Naive thymus-derived CD8-positive, alpha-beta T cell (primary cell): ENCODE data around the gene IDH1. TPM values are rescaled to one million over a fixed set of nuclear protein-coding genes. Genes with fewer than 3 reads are reported as not detected.

Experiments used
- ATAC-seq, 2 donors: fragments of 150-1000 bp; cut with Tn5 transposase in 1 of 2; sonication (Bioruptor Pico), chemical (Tn5 transposase) in 1 of 2; 1 replicate in 1 of 2; 2 replicates in 1 of 2; pipeline ENCODE4 v1.10.0; 2021; ENCODE audit warnings: mild to moderate bottlenecking in 2 of 2, moderate library complexity in 2 of 2
- POLR2A ChIA-PET: fragments of 350-600 bp; sonication (Branson Sonifier 250); formaldehyde crosslinking; loops from one replicate; lab custom pipeline; 2021; ENCODE audit warnings: antibody characterized with exemption; lab: Charles Lee
- DNase-seq, 10 donors: peaks; one replicate each; pipeline versions ENCODE4 v3.0.0 to v3.0.0-alpha.2; 2020 to 2022
- H3K27ac Mint-ChIP-seq, 10 donors: one replicate each; pipeline ENCODE4 v1.8.0; 2020 to 2022; ENCODE audit warnings: mild to moderate bottlenecking in 10 of 10, mixed read lengths in 10 of 10, moderate library complexity in 4 of 10, inconsistent platforms in 1 of 10
- H3K27me3 Mint-ChIP-seq, 5 donors: one replicate each; pipeline ENCODE4 v1.8.0; 2021 to 2022; ENCODE audit warnings: mixed read lengths in 5 of 5
- H3K36me3 Mint-ChIP-seq, 3 donors: one replicate each; pipeline ENCODE4 v1.8.0; 2020 to 2022; ENCODE audit warnings: mixed read lengths in 3 of 3, mild to moderate bottlenecking in 2 of 3, inconsistent platforms in 1 of 3
- H3K4me1 Mint-ChIP-seq, 4 donors: one replicate each; pipeline ENCODE4 v1.8.0; 2021 to 2022; ENCODE audit warnings: mixed read lengths in 4 of 4
- H3K4me3 Mint-ChIP-seq, 10 donors: one replicate each; pipeline ENCODE4 v1.8.0; 2020 to 2022; ENCODE audit warnings: mild to moderate bottlenecking in 10 of 10, mixed read lengths in 10 of 10, moderate library complexity in 6 of 10, inconsistent platforms in 1 of 10
- H3K9me3 Mint-ChIP-seq, 9 donors: one replicate each; pipeline ENCODE4 v1.8.0; 2020 to 2022; ENCODE audit warnings: mixed read lengths in 9 of 9, mild to moderate bottlenecking in 3 of 9, inconsistent platforms in 1 of 9, moderate library complexity in 1 of 9
- polyA plus RNA-seq, 3 donors: library from polyadenylated mRNA; unstranded; fragments of 300-500 nt; fragmentation: Illumina TruSeq; gene quantifications; one replicate each; pipeline ENCODE4 v1.2.3, GENCODE V29; 2021
- total RNA-seq, 8 experiments: library from RNA in 2 of 8; stranded (reverse) in 2 of 8; gene quantifications; one replicate each; pipeline ENCODE4 v1.2.3 and lab custom pipeline; 2021 to 2026

The IDH1 gene
- total RNA-seq (10 to 100 TPM; 20.0 to 20.8 TPM), polyA plus RNA-seq (1 to 10 TPM; 2.6 to 5.5 (median 3.8) TPM), total RNA-seq (lab: John Stamatoyannopoulos, UW) (7.4 to 31.5 (median 15.6) reads per million in 6 experiments)

- H3K27ac Mint-ChIP-seq: peak within 1 kb of the TSS; percentile 80 to 94 (median 89)
- POLR2A ChIA-PET: interaction anchor here (0.5 to 6.2 kb wide), 4 partner anchors 13 to 1112 kb away, joined by 3 to 98 read pairs (median 4); partner anchors contain the start of genes CREB1 and PIKFYVE
- H3K4me3 Mint-ChIP-seq: peak within 1 kb of the TSS; percentile 95 to 100 (median 99)
- H3K9me3 Mint-ChIP-seq: no peaks in the 10 kb centered on the region
- peaks cover 0 to 2% (median 0%) of the 10 kb centered on the region in 5 donors for H3K27me3 Mint-ChIP-seq
- H3K36me3 Mint-ChIP-seq: peaks cover 0 to 24% (median 6%) of the 10 kb centered on the region in 3 donors
- ATAC-seq (peak; percentile 69 to 74), DNase-seq (peak; percentile 79 to 98 (median 92))
- peaks cover 13 to 50% (median 29%) of the 10 kb centered on the region in 4 donors for H3K4me1 Mint-ChIP-seq
Measured at GRCh38 chr2:208254871-208255556, at the start of gene IDH1. IDH1 (minus strand) TSS chr2:208255071; CDS start chr2:208251551, 3,520 bp downstream.

GRCh38 chr2:208304157-208304556 lies 49.3 kb upstream of the IDH1 start:
- H3K27me3 Mint-ChIP-seq: no peaks in the 10 kb centered on the region
- no peak overlapping the region for H3K4me3 Mint-ChIP-seq
- H3K27ac Mint-ChIP-seq: no peak overlapping the region
- H3K4me1 Mint-ChIP-seq: peaks cover 0 to 8% (median 2%) of the 10 kb centered on the region in 4 donors
- H3K9me3 Mint-ChIP-seq: no peaks in the 10 kb centered on the region
- ATAC-seq (no peak), DNase-seq (no peak)
- POLR2A ChIA-PET: no interaction called here
- H3K36me3 Mint-ChIP-seq: peaks cover 19 to 88% (median 36%) of the 10 kb centered on the region in 3 donors

- DNase-seq (no peak), ATAC-seq (no peak)
- no peaks in the 10 kb centered on the region for H3K27me3 Mint-ChIP-seq
- no peak overlapping the region for H3K4me3 Mint-ChIP-seq
- peaks cover 15 to 82% (median 41%) of the 10 kb centered on the region in 3 donors for H3K36me3 Mint-ChIP-seq
- POLR2A ChIA-PET: no interaction called here
- H3K27ac Mint-ChIP-seq: peak overlapping the region in 1 of 10 donors; percentile 3
- H3K4me1 Mint-ChIP-seq: peaks cover 7 to 14% (median 10%) of the 10 kb centered on the region in 4 donors
- H3K9me3 Mint-ChIP-seq: no peaks in the 10 kb centered on the region
Measured at GRCh38 chr2:208300847-208301618, 46.2 kb upstream of the IDH1 start.

- H3K27me3 Mint-ChIP-seq: no peaks in the 10 kb centered on the region
- no peak for ATAC-seq
- peaks cover 11 to 87% (median 45%) of the 10 kb centered on the region in 3 donors for H3K36me3 Mint-ChIP-seq
- DNase-seq: no peak
- H3K4me3 Mint-ChIP-seq: no peak overlapping the region
- POLR2A ChIA-PET: no interaction called here
- no peak overlapping the region for H3K27ac Mint-ChIP-seq
- H3K9me3 Mint-ChIP-seq: no peaks in the 10 kb centered on the region
- H3K4me1 Mint-ChIP-seq: peaks cover 19 to 36% (median 33%) of the 10 kb centered on the region in 4 donors
Measured at GRCh38 chr2:208297961-208298360, 43.1 kb upstream of the IDH1 start.

- no peak for ATAC-seq
- peaks cover 0 to 5% (median 0%) of the 10 kb centered on the region in 9 donors for H3K9me3 Mint-ChIP-seq
Measured at GRCh38 chr2:208296610-208297009, 41.7 kb upstream of the IDH1 start.

DNA sequence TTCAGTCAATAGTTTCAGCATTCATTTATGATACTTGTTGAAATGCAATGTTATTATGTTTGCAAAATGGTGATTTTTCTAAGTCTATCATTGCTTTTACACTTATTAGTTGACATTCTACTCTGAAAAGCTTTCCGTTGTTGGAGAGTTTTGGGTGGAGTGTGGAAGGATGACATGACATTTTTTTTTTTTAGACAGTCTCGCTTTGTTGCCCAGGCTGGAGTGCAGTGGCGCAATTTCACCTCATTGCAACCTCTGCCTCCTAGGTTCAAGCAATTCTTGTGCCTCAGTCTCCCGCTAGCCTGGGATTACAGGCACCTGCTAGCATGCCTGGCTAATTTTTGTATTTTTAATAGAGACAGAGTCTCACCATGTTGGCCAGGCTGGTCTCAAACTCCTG lies 41.0 kb upstream of the IDH1 start:
- Mint-ChIP-seq H3K4me3 (no peak overlapping the region), H3K27me3 (no peaks in the 10 kb centered on the region), H3K9me3 (peaks cover 0 to 13% (median 0%) of the 10 kb centered on the region in 9 donors), H3K36me3 (peaks cover 23 to 87% (median 58%) of the 10 kb centered on the region in 3 donors), H3K4me1 (peaks cover 24 to 57% (median 52%) of the 10 kb centered on the region in 4 donors), H3K27ac (peak overlapping the region in 3 of 10 donors; percentile 2 to 71 (median 3))
- DNase-seq (no peak), ATAC-seq (no peak)
- POLR2A ChIA-PET: no interaction called here

More at GRCh38 chr2:208296610-208297009, 41.7 kb upstream of the IDH1 start:
- DNase-seq: no peak
- Mint-ChIP-seq H3K4me1 (peaks cover 24 to 49% (median 44%) of the 10 kb centered on the region in 4 donors), H3K4me3 (no peak overlapping the region), H3K36me3 (peaks cover 18 to 87% (median 50%) of the 10 kb centered on the region in 3 donors), H3K27ac (peak overlapping the region in 7 of 10 donors; percentile 2 to 32 (median 12)), H3K27me3 (no peaks in the 10 kb centered on the region)
- POLR2A ChIA-PET: no interaction called here

DNA sequence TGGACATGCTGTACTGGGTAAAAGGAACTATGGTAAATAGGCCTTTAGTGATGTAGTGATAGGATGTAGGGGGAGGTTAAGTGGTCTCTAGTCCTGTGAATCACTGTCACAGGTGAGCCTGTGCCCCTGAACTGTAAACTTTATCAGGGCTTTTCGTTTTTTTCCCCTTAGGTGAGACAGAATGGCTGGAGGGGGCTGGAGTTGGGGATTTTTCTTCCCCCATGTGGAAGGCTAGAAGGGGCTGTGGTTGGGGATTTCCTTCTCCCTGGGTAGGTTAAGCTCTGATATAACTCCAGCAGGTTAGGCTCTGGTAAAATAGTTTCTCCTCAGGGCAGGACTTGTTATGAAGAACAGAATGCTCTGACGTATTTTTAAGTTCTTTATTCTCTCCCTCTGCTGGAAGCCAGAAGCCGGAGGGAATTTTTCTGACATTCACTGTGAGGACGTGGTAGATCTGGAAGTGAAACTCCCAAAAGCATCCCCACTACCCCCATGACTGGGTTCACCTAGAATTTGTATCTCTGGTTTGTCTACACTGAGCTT lies 39.7 kb upstream of the IDH1 start:
- Mint-ChIP-seq H3K4me3 (peak overlapping the region in 2 of 10 donors; percentile 9 to 15), H3K4me1 (peaks cover 22 to 58% (median 55%) of the 10 kb centered on the region in 4 donors), H3K27ac (peak overlapping the region in 9 of 10 donors; percentile 3 to 78 (median 53)), H3K9me3 (peaks cover 0 to 23% (median 6%) of the 10 kb centered on the region in 9 donors), H3K36me3 (peaks cover 33 to 86% (median 63%) of the 10 kb centered on the region in 3 donors), H3K27me3 (no peaks in the 10 kb centered on the region)
- POLR2A ChIA-PET: no interaction called here
- no peak for DNase-seq
- peak in 1 of 2 donors; percentile 11 for ATAC-seq

DNA sequence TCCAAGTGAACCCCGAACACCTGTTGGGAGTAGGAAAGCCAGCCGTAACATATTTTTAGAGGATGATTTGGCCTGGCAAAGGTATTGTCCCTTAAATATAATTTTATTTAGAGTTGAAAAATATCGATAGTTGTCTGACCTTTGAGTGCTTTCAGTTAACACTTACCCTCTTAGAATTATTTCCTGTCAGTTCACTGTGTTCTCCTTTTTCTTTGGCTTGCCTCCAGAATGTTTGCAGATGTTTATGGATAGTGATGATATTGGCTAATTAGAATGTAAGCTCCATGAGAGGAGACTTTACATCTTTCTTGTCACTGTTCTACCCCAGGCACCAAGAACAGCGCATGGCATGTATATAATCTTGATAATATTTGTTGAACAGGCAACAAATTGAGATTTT lies 31.0 kb upstream of the IDH1 start:
- Mint-ChIP-seq H3K9me3 (peaks cover 0 to 12% (median 6%) of the 10 kb centered on the region in 9 donors), H3K27ac (peak overlapping the region in 2 of 10 donors; percentile 11 to 53), H3K36me3 (peaks cover 21 to 92% (median 44%) of the 10 kb centered on the region in 3 donors), H3K4me1 (peaks cover 4 to 15% (median 12%) of the 10 kb centered on the region in 4 donors), H3K4me3 (no peak overlapping the region), H3K27me3 (no peaks in the 10 kb centered on the region)
- ATAC-seq: no peak
- POLR2A ChIA-PET: interaction anchor here (1.1 kb wide), 1 partner anchor 48 kb away, joined by 3 read pairs; no protein-coding TSS in a partner anchor
- DNase-seq: no peak

DNA sequence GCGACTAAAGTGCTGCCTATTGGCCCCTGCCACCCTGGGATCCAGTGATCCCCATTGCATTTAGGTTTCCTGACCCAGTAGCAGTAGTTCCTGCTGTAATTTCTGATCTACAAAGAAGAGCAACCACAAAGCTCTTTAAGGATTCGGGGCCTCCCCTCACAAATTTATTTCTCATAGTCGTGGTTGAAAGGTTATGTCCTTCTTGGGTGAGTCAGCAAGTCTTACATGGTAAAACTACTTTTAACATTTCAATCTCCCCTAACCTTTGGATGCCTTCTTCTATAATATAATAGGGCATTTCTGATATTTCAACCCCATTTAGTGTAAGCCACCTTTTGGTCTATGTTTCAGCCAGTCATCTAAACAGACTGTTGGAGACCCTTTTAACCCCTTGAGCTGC lies 26.1 kb upstream of the IDH1 start:
- Mint-ChIP-seq H3K27ac (peak overlapping the region in 7 of 10 donors; percentile 4 to 80 (median 36)), H3K36me3 (peaks cover 32 to 94% (median 48%) of the 10 kb centered on the region in 3 donors), H3K9me3 (peaks cover 0 to 8% (median 0%) of the 10 kb centered on the region in 9 donors), H3K4me1 (peaks cover 16 to 34% (median 31%) of the 10 kb centered on the region in 4 donors), H3K27me3 (no peaks in the 10 kb centered on the region), H3K4me3 (no peak overlapping the region)
- DNase-seq (no peak), ATAC-seq (no peak)
- POLR2A ChIA-PET: interaction anchor here (1.0 to 1.2 kb wide), 2 partner anchors 15 to 26 kb away, joined by 3 read pairs; partner anchors contain the start of genes IDH1 and PIKFYVE

DNA sequence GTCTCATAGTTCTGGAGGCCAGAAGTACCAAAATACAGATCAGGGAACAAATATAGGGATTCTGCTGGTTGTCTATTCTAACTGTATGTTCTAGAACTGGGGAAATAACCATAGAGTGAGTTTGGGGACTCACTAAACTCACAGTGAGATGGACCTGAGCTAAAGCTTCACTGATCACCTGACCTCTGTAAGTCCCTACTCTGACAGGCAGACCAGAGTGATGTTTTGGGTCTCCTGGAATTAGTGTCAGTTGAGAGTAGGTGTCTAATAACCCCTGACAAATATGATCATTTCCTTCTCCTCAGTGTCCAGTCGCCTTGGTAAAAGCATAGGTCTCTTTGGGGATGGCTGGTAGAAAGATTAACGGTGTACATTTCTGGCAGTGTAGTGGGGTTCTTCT lies 25.4 kb upstream of the IDH1 start:
- Mint-ChIP-seq H3K36me3 (peaks cover 32 to 94% (median 50%) of the 10 kb centered on the region in 3 donors), H3K4me3 (no peak overlapping the region), H3K9me3 (peaks cover 0 to 8% (median 0%) of the 10 kb centered on the region in 9 donors), H3K4me1 (peaks cover 18 to 41% (median 29%) of the 10 kb centered on the region in 4 donors), H3K27ac (peak overlapping the region in 5 of 10 donors; percentile 16 to 80 (median 22)), H3K27me3 (no peaks in the 10 kb centered on the region)
- ATAC-seq (no peak), DNase-seq (no peak)
- POLR2A ChIA-PET: interaction anchor here (1.2 kb wide), 1 partner anchor 14 kb away, joined by 3 read pairs; the partner anchor contains the start of gene PIKFYVE

DNA sequence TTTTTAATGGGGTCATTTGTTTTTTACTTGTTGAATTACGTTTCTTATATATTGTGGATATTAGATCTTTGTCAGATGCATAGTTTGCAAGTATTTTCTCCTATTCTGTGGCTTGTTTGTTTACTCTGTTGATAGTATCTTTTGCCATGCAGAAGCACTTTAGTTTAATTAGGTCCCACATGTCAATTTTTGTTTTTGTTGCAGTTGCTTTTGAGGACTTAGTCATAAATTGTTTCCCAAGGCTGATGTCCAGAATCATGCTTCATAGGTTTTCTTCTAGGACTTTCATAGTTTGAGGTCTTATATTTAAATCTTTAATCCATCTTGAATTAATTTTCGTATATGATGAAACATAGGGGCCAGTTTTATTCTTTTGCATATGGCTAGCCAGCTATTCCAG lies 24.4 kb upstream of the IDH1 start:
- no peak for ATAC-seq
- POLR2A ChIA-PET: no interaction called here
- peaks cover 19 to 47% (median 35%) of the 10 kb centered on the region in 4 donors for H3K4me1 Mint-ChIP-seq
- H3K27ac Mint-ChIP-seq: peak overlapping the region in 2 of 10 donors; percentile 11 to 28
- H3K27me3 Mint-ChIP-seq: no peaks in the 10 kb centered on the region
- DNase-seq: no peak
- no peak overlapping the region for H3K4me3 Mint-ChIP-seq
- H3K36me3 Mint-ChIP-seq: peaks cover 33 to 97% (median 55%) of the 10 kb centered on the region in 3 donors
- H3K9me3 Mint-ChIP-seq: peaks cover 0 to 8% (median 0%) of the 10 kb centered on the region in 9 donors

DNA sequence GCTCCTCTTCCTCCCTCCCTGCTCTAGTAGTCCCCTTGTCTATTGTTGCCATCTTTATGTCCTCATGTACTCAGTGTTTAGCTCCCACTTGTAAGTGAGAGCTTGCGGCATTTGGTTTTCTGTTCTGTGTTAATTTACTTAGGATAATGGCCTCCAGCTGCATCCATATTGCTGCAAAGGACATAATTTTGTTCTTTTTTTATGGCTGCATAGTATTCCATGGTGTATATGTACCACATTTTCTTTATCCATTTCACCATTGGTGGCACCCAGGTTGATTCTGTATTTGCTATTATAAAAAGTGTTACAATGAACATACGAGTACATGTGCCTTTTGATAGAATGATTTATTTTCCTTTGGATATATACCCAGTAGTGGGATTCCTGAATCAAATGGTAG lies 23.7 kb upstream of the IDH1 start:
- Mint-ChIP-seq H3K36me3 (peaks cover 36 to 99% (median 62%) of the 10 kb centered on the region in 3 donors), H3K4me3 (no peak overlapping the region), H3K27ac (no peak overlapping the region), H3K27me3 (no peaks in the 10 kb centered on the region), H3K9me3 (peaks cover 0 to 8% (median 0%) of the 10 kb centered on the region in 9 donors), H3K4me1 (peaks cover 19 to 52% (median 41%) of the 10 kb centered on the region in 4 donors)
- DNase-seq (no peak), ATAC-seq (no peak)
- POLR2A ChIA-PET: interaction anchor here (0.6 to 1.4 kb wide), 2 partner anchors 12 to 750 kb away, joined by 5 to 7 read pairs; partner anchors contain the start of gene PIKFYVE
